ENCODE data around the gene TSSC4. TPM values are rescaled to one million over a fixed set of nuclear protein-coding genes. Genes with fewer than 3 reads are reported as not detected.
"Not testable (repeated sequence)": the region's sequence is repeated elsewhere in the genome, so short reads cannot be mapped to it uniquely, and the experiment has no call there.

TSSC4 gene
- total RNA-seq, 2 donors from 2014 or later = 26.7 to 40.3 TPM

DNA sequence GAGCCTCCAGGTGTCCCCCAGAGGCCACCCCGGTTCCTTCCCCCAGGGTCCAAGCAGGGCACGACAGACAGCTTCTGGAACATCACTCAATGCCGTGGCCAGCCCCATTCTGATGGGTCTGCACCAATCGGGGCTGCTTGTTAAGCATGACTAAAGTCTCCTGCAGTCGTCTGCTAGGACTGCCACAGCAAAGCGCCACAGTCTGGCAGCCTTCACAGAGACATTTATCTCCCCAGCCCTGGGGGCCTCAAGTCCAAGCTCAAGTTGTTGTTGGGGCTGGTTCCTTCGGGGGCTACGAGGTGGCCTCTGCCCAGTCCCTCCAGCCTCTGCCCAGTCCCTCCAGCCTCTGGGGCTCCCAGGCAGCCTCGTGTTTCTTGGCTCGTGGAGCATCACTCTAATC, 37.4 kb upstream of the TSSC4 start:
- Histone ChIP-seq H3K4me3 (no peak overlapping the region), H3K27ac (no peak overlapping the region), H3K4me1 (peaks cover 0 to 32% of the 10 kb centered on the region in 2 donors), H3K36me3 (no peaks in the 10 kb centered on the region), H3K27me3 (no peaks in the 10 kb centered on the region), H3K9me3 (no peaks in the 10 kb centered on the region)
- no peak for DNase-seq (ENCODE audit: low spot score)
- TF ChIP-seq, protein P1, sequence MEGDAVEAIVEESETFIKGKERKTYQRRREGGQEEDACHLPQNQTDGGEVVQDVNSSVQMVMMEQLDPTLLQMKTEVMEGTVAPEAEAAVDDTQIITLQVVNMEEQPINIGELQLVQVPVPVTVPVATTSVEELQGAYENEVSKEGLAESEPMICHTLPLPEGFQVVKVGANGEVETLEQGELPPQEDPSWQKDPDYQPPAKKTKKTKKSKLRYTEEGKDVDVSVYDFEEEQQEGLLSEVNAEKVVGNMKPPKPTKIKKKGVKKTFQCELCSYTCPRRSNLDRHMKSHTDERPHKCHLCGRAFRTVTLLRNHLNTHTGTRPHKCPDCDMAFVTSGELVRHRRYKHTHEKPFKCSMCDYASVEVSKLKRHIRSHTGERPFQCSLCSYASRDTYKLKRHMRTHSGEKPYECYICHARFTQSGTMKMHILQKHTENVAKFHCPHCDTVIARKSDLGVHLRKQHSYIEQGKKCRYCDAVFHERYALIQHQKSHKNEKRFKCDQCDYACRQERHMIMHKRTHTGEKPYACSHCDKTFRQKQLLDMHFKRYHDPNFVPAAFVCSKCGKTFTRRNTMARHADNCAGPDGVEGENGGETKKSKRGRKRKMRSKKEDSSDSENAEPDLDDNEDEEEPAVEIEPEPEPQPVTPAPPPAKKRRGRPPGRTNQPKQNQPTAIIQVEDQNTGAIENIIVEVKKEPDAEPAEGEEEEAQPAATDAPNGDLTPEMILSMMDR (IDR thresholded peaks at IDR 0.05) = no peak

DNA sequence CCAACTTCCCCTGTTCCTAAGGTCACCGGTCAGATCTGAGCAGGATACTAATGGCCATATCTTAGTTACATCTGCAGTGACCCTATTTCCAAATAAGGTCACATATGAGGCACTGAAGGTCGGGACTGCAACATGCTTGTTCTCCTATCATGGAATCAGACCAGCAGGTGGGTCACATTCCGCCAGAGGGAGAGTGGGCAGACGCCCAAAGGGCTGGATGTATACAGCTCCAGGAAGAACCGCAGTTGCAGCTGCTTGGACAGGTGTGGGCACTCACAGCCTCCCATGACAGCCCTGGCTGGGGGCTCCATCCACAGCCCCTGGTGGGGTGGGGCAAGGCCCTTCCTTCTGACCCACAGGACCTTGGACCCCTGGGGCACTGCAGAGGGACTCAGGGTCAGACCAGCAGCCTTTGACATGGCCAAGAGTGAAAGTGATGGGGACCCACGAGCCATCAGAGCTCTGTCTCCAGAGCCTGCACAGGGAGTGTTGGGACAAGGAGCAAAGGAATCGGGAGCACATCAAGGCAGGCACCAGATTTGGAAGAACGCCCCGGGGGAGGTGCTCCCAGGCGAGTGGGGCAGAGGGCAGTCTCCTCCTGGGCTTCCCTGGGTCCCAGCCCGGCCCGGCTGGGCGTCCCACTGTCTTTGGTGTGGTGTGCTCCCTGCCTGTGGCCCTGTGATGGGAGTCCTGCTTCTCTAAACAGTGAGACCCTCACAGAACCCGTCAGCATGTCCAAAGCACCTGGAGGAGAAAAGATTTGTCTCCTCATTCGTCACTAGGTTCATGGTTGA, 36.8 kb upstream of the TSSC4 start:
- H3K9me3 ChIP-seq = no peaks in the 10 kb centered on the region
- no peak overlapping the region for H3K27ac ChIP-seq
- TF ChIP-seq, protein P1 (IDR thresholded peaks at IDR 0.05) = no peak
- peaks cover 0 to 37% of the 10 kb centered on the region in 2 donors for H3K4me1 ChIP-seq
- H3K27me3 ChIP-seq = no peaks in the 10 kb centered on the region
- H3K4me3 ChIP-seq = no peak overlapping the region
- no peak for DNase-seq (ENCODE audit: low spot score)
- no peaks in the 10 kb centered on the region for H3K36me3 ChIP-seq

- H3K9me3 ChIP-seq; H3K4me3 ChIP-seq; H3K36me3 ChIP-seq; H3K27me3 ChIP-seq; H3K27ac ChIP-seq; DNase-seq (ENCODE audit: low spot score): not testable (repeated sequence)
- peaks cover 0 to 37% of the 10 kb centered on the region in 2 donors for H3K4me1 ChIP-seq
Measured at GRCh38 chr11:2364386-2364785, 36.2 kb upstream of the TSSC4 start.

DNA sequence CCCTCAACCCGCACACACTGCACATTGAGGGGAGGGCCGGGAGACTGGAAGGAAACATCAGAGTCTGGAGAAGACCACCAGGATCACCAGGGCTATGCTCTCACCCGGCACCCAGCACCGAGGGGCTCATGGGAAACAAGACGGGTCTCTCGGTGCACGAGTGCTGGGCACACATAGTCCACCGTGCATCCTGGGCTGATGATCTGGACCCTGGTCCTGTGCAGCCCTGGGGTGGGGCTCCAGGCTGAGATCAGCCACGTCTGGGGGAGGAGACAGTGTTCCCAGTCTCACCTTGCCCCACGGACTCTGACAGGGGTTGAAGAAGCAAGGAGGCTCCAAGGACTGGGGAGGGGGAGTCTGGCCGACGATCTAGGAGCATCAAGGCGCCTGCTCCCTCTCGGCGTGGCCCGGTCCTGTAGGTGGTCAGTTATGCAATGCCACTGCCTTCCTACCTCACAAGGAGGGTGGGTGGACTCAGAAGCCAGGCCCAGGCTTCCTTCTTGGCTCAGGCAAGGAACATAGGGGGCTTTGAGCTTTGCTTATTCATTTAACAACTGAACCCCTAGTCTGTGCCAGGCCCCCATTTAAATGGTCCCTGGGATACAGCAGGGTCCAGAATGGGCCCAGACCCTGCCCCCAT, 34.9 kb upstream of the TSSC4 start:
- no peaks in the 10 kb centered on the region for H3K36me3 ChIP-seq
- H3K9me3 ChIP-seq = no peaks in the 10 kb centered on the region
- TF ChIP-seq, protein P1 (IDR thresholded peaks at IDR 0.05) = no peak
- no peak overlapping the region for H3K4me3 ChIP-seq
- peak overlapping the region in 1 of 2 donors; percentile 40 for H3K27ac ChIP-seq
- H3K4me1 ChIP-seq = peaks cover 0 to 37% of the 10 kb centered on the region in 2 donors
- H3K27me3 ChIP-seq = no peaks in the 10 kb centered on the region
- DNase-seq (ENCODE audit: low spot score) = no peak

DNA sequence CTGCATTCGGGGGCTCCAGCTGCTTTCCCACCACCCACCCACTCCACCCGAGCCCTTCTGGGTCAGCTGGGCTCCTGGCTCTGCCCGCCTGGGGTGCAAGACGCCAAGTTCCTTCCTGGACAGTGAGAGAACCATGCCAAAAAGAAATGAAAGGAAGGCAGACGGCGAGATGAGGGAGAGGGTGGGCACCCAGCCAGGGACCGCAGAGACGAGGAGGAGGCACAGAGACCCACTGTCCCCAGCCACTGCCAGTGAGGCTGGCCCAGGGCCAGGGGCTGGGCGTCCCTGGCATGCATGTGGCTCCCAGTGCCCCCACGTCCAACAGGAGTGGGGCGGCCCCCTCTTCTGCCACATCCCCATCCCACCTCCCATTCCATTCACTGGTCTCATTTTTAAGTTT, 34.3 kb upstream of the TSSC4 start:
- no peak for DNase-seq (ENCODE audit: low spot score)
- H3K4me3 ChIP-seq = no peak overlapping the region
- no peaks in the 10 kb centered on the region for H3K27me3 ChIP-seq
- peak overlapping the region in 1 of 2 donors; percentile 40 for H3K27ac ChIP-seq
- H3K4me1 ChIP-seq = peaks cover 0 to 37% of the 10 kb centered on the region in 2 donors
- H3K36me3 ChIP-seq = no peaks in the 10 kb centered on the region
- TF ChIP-seq, protein P1 (IDR thresholded peaks at IDR 0.05) = no peak
- H3K9me3 ChIP-seq = no peaks in the 10 kb centered on the region

DNA sequence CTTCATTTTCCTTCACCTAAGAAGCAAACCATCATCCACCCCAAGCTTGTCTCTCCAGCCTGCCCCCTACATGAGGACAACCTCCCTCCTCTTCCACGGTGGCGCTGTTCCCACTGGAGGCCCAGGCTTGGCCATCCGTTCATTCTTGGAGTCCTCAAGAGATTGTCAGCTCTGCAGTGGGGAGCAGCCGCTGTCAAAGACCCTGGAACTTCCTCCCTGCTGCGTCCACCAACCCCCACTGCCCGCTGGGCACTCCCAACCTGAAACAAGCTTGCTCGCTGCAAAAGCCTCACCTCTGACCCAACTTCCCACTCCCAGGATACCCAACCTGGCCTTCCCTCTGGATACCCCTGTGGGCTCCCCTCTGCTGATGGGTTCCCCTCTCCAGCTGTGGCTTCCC, 33.8 kb upstream of the TSSC4 start:
- no peak overlapping the region for H3K4me3 ChIP-seq
- TF ChIP-seq, protein P1 (IDR thresholded peaks at IDR 0.05) = no peak
- H3K36me3 ChIP-seq = no peaks in the 10 kb centered on the region
- no peaks in the 10 kb centered on the region for H3K9me3 ChIP-seq
- H3K27ac ChIP-seq = peak overlapping the region; percentile 54 to 56
- no peak for DNase-seq (ENCODE audit: low spot score)
- H3K27me3 ChIP-seq = no peaks in the 10 kb centered on the region
- H3K4me1 ChIP-seq = peaks cover 0 to 37% of the 10 kb centered on the region in 2 donors
